ENCODE measurements around the gene HSPA1L.

HSPA1L gene

GRCh38 chr6:31776989-31777666, 38.0 kb downstream of the HSPA1L start, which contains the start of gene VWA7:
TSS of gene VWA7 (minus strand) at chr6:31777328. CDS start at chr6:31776779, 549 bp downstream.
- no peak for TF ChIP-seq CTCF (IDR thresholded peaks at IDR 0.05; ENCODE audit: insufficient read depth, low read length, poor library complexity, severe bottlenecking)
- TF ChIP-seq EZH2phosphoT487 (conservative IDR thresholded peaks at IDR 0.05; ENCODE audit: low read length), result no peak
- no peak within 1 kb of the TSS for H3K27ac ChIP-seq (ENCODE audit: low read depth, low read length)
- H4K20me1 ChIP-seq (ENCODE audit: low read depth, low read length), result no peaks in the 10 kb centered on the region
- H3K79me2 ChIP-seq (ENCODE audit: insufficient read depth, low read length), result no peaks in the 10 kb centered on the region
- no peak within 1 kb of the TSS for H2AFZ ChIP-seq (ENCODE audit: low read depth, low read length, severe bottlenecking)
- H3K9ac ChIP-seq (ENCODE audit: low read length), result no peak within 1 kb of the TSS
- H3K36me3 ChIP-seq (ENCODE audit: low read length), result no peaks in the 10 kb centered on the region
- H3K4me3 ChIP-seq (ENCODE audit: insufficient read depth, low read length, poor library complexity, severe bottlenecking), result no peak within 1 kb of the TSS
- H3F3A ChIP-seq (ENCODE audit: insufficient read depth), result no peaks in the 10 kb centered on the region; the same call in 1 of the 2 replicates
- H3K9me3 ChIP-seq (ENCODE audit: insufficient read depth, low read length), result no peaks in the 10 kb centered on the region
- H3K27me3 ChIP-seq (ENCODE audit: low read length), result no peaks in the 10 kb centered on the region
- no peaks in the 10 kb centered on the region for H3K9me2 ChIP-seq (replicated peaks; ENCODE audit: insufficient read depth, low read length)
- no peak within 1 kb of the TSS for H3K4me2 ChIP-seq (ENCODE audit: low read depth, low read length, poor library complexity, severe bottlenecking)

DNA sequence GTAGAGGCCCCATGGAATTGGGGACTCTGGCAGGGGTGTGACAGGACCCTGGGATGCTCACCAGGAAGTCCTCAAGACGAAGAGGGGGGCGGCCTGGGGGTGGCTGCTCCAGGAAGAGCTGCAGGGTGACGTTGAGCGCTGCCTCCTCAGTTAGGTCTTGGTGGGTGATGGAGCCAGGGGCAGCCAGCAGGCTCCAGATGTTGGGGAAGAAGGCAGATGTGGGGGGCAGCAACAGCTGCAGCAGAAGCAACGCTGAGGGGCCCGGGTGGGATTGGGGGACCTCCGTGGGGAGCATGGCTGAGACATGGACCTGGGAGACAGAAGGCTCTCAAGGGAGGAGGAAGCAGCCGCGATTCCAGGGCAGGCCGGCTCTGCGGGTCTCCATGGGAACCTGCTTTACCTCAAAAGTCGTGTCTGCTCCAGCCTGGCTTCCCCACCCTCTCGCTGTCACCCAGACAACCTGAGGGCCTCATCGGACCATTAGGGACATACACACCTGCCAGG, 38.5 kb downstream of the HSPA1L start:
- Histone ChIP-seq H3K27me3 (ENCODE audit: low read length) (no peaks in the 10 kb centered on the region), H3K79me2 (ENCODE audit: insufficient read depth, low read length) (no peaks in the 10 kb centered on the region), H3K36me3 (ENCODE audit: low read length) (no peaks in the 10 kb centered on the region), H3K4me2 (ENCODE audit: low read depth, low read length, poor library complexity, severe bottlenecking) (no peak overlapping the region), H2AFZ (ENCODE audit: low read depth, low read length, severe bottlenecking) (no peak overlapping the region), H4K20me1 (ENCODE audit: low read depth, low read length) (no peaks in the 10 kb centered on the region), H3K9ac (ENCODE audit: low read length) (no peak overlapping the region), H3K4me3 (ENCODE audit: insufficient read depth, low read length, poor library complexity, severe bottlenecking) (no peak overlapping the region), H3K27ac (ENCODE audit: low read depth, low read length) (no peak overlapping the region), H3K9me3 (ENCODE audit: insufficient read depth, low read length) (no peaks in the 10 kb centered on the region), H3F3A (ENCODE audit: insufficient read depth) (no peaks in the 10 kb centered on the region; the same call in 1 of the 2 replicates), H3K9me2 (replicated peaks; ENCODE audit: insufficient read depth, low read length) (no peaks in the 10 kb centered on the region)
- no peak for TF ChIP-seq EZH2phosphoT487 (conservative IDR thresholded peaks at IDR 0.05; ENCODE audit: low read length)
- TF ChIP-seq CTCF (IDR thresholded peaks at IDR 0.05; ENCODE audit: insufficient read depth, low read length, poor library complexity, severe bottlenecking), result no peak

DNA sequence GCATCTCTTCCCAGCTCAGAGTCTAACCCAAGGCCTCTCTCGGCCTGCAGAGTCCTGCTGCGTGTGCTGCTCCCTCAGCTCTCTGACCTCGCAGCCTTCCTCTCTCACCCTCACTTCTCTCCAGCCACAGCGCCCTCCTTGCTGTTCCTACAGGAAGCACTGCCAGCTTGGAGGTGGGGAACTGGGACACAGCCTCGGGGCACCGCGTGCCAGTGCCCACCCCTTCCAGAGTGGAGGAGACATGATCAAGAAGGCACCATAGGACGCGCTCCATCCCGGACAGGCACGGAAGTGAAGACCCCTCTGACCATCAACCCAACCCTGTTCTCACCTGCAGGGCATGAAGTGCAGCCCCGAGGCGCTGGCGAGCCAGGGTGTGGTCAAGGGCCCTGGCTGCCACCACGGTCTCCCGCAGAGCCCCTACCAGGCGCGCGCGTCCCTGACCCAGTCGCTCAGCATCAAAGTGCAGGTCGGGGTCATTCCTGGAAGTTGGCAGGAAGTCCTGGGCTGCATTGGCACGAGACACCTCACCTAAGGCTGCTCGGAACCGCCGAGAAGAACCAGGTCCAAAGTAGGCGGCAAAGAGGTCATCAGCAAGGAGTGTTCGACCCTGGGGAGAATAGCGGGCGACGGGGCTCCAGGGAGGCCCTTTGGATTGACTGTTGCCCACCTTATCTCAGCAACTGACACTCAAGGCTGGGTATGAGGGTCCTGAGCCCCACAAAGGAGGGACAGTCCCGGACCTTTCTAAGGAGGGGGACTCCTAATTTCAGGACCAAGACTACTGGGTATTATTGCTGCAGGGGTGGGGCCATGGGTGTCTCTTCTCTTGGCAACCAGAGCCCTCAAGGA, 39.2 kb downstream of the HSPA1L start:
- TF ChIP-seq EZH2phosphoT487 (conservative IDR thresholded peaks at IDR 0.05; ENCODE audit: low read length) (no peak), CTCF (IDR thresholded peaks at IDR 0.05; ENCODE audit: insufficient read depth, low read length, poor library complexity, severe bottlenecking) (no peak)
- Histone ChIP-seq H3K9ac (ENCODE audit: low read length) (no peak overlapping the region), H3K9me2 (replicated peaks; ENCODE audit: insufficient read depth, low read length) (no peaks in the 10 kb centered on the region), H2AFZ (ENCODE audit: low read depth, low read length, severe bottlenecking) (no peak overlapping the region), H3K36me3 (ENCODE audit: low read length) (no peaks in the 10 kb centered on the region), H3K4me2 (ENCODE audit: low read depth, low read length, poor library complexity, severe bottlenecking) (no peak overlapping the region), H3K27me3 (ENCODE audit: low read length) (no peaks in the 10 kb centered on the region), H3F3A (ENCODE audit: insufficient read depth) (no peaks in the 10 kb centered on the region; the same call in 1 of the 2 replicates), H3K9me3 (ENCODE audit: insufficient read depth, low read length) (no peaks in the 10 kb centered on the region), H3K27ac (ENCODE audit: low read depth, low read length) (no peak overlapping the region), H3K79me2 (ENCODE audit: insufficient read depth, low read length) (no peaks in the 10 kb centered on the region), H3K4me3 (ENCODE audit: insufficient read depth, low read length, poor library complexity, severe bottlenecking) (no peak overlapping the region), H4K20me1 (ENCODE audit: low read depth, low read length) (no peaks in the 10 kb centered on the region)
